CD4-positive, alpha-beta memory T cell (primary cell): ENCODE measurements around the gene FREY1. TPM values are rescaled to one million over a fixed set of nuclear protein-coding genes. Genes with fewer than 3 reads are reported as not detected.

Source experiments
- CTCF ChIA-PET: fragments of 350-600 bp; sonication (Branson Sonifier 250); formaldehyde crosslinking; loops from one replicate; lab custom pipeline; 2021; ENCODE audit warnings: inconsistent platforms; ENCODE audit not compliant: partially characterized antibody; lab: Charles Lee
- POLR2A ChIA-PET: fragments of 350-600 bp; sonication (Branson Sonifier 250); formaldehyde crosslinking; loops from one replicate; lab custom pipeline; 2021; ENCODE audit not compliant: partially characterized antibody; lab: Charles Lee
- DNase-seq, 5 donors: peaks; one replicate each; pipeline versions ENCODE4 v3.0.0 to v3.0.0-alpha.2; 2020 to 2022; ENCODE audit warnings: mixed read lengths in 1 of 5
- H3K27ac ChIP-seq: one replicate; pipeline ENCODE4 v1.7.0; 2013; ENCODE audit warnings: low read depth, low read length
- H3K27me3 ChIP-seq: 2 replicates; pipeline ENCODE4 v1.7.0; 2013; ENCODE audit warnings: mild to moderate bottlenecking, low read length, moderate library complexity; ENCODE audit not compliant: insufficient read depth
- H3K36me3 ChIP-seq: 2 replicates; pipeline ENCODE4 v1.7.0; 2013; ENCODE audit warnings: mild to moderate bottlenecking, low read length, moderate library complexity; ENCODE audit not compliant: insufficient read depth
- H3K4me1 ChIP-seq: 2 replicates; pipeline ENCODE4 v1.7.0; 2013; ENCODE audit warnings: mild to moderate bottlenecking, low read length, moderate library complexity; ENCODE audit not compliant: insufficient read depth
- H3K4me3 ChIP-seq, 2 donors: one replicate each; pipeline ENCODE4 v1.7.0; 2013; ENCODE audit warnings: low read length in 2 of 2, mild to moderate bottlenecking in 1 of 2
- H3K9me3 ChIP-seq, 2 donors: one replicate each; pipeline ENCODE4 v1.7.0; 2013; ENCODE audit warnings: low read length in 2 of 2, control low read depth in 1 of 2; ENCODE audit not compliant: control insufficient read depth in 1 of 2
- H3K27ac Mint-ChIP-seq, 7 donors: one replicate each; pipeline ENCODE4 v1.8.0; 2020 to 2021; ENCODE audit warnings: mixed read lengths in 7 of 7, mild to moderate bottlenecking in 6 of 7, inconsistent platforms in 3 of 7, moderate library complexity in 3 of 7
- H3K27me3 Mint-ChIP-seq, 2 donors: one replicate each; pipeline ENCODE4 v1.8.0; 2020 to 2021; ENCODE audit warnings: mixed read lengths in 2 of 2
- H3K36me3 Mint-ChIP-seq, 2 donors: one replicate each; pipeline ENCODE4 v1.8.0; 2020 to 2021; ENCODE audit warnings: mixed read lengths in 2 of 2, inconsistent platforms in 1 of 2, mild to moderate bottlenecking in 1 of 2
- H3K4me1 Mint-ChIP-seq, 4 donors: one replicate each; pipeline ENCODE4 v1.8.0; 2020 to 2021; ENCODE audit warnings: mixed read lengths in 4 of 4, mild to moderate bottlenecking in 1 of 4
- H3K4me3 Mint-ChIP-seq, 8 donors: one replicate each; pipeline ENCODE4 v1.8.0; 2020 to 2021; ENCODE audit warnings: mixed read lengths in 8 of 8, mild to moderate bottlenecking in 7 of 8, moderate library complexity in 6 of 8, inconsistent platforms in 3 of 8
- H3K9me3 Mint-ChIP-seq, 8 donors: one replicate each; pipeline ENCODE4 v1.8.0; 2020 to 2021; ENCODE audit warnings: mixed read lengths in 8 of 8, mild to moderate bottlenecking in 5 of 8, inconsistent platforms in 3 of 8, moderate library complexity in 1 of 8
- intact Hi-C: fragments of 100-400 bp; cut with micrococcal nuclease; formaldehyde crosslinking; loops from one replicate; pipeline ENCODE4 v1.15.1; 2023
- polyA plus RNA-seq, 2 donors: library from polyadenylated mRNA; unstranded; fragments of 300-500 nt; fragmentation: Illumina TruSeq; gene quantifications; one replicate each; pipeline ENCODE4 v1.2.3, GENCODE V29; 2021
- total RNA-seq, 2 experiments: library from RNA; stranded (reverse); gene quantifications; one replicate each; pipeline ENCODE4 v1.2.3, GENCODE V29; 2021

The FREY1 gene
- total and polyA plus RNA-seq, 4 experiments from 2014 or later: 4.5 to 4.8 TPM; not detected in 2

GRCh38 chr11:45924927-45925326 lies 17.9 kb upstream of the FREY1 start:
- Histone ChIP-seq H3K4me1 (peaks cover 36% of the 10 kb centered on the region), H3K36me3 (no peaks in the 10 kb centered on the region), H3K9me3 (no peaks in the 10 kb centered on the region), H3K27me3 (no peaks in the 10 kb centered on the region), H3K27ac (no peak overlapping the region), H3K4me3 (no peak overlapping the region)
- peaks cover 0 to 2% (median 0%) of the 10 kb centered on the region in 8 donors for H3K9me3 Mint-ChIP-seq
- peaks cover 0 to 1% of the 10 kb centered on the region in 2 donors for H3K27me3 Mint-ChIP-seq
- ChIA-PET POLR2A (no interaction called here), CTCF (no interaction called here)
- no peak for DNase-seq
- intact Hi-C loops: no loop called here
- H3K27ac Mint-ChIP-seq: peak overlapping the region in 3 of 7 donors; percentile 41 to 62 (median 49)
- H3K4me3 Mint-ChIP-seq: peak overlapping the region in 3 of 8 donors; percentile 21 to 80 (median 24)
- H3K4me1 Mint-ChIP-seq: peaks cover 17 to 54% (median 36%) of the 10 kb centered on the region in 4 donors
- peaks cover 0 to 2% of the 10 kb centered on the region in 2 donors for H3K36me3 Mint-ChIP-seq

- Mint-ChIP-seq H3K9me3 (peaks cover 0 to 2% (median 0%) of the 10 kb centered on the region in 8 donors), H3K4me3 (peak overlapping the region; percentile 60 to 80 (median 72)), H3K27ac (peak overlapping the region; percentile 5 to 95 (median 62)), H3K36me3 (peaks cover 0 to 2% of the 10 kb centered on the region in 2 donors), H3K27me3 (peaks cover 0 to 1% of the 10 kb centered on the region in 2 donors), H3K4me1 (peaks cover 16 to 54% (median 37%) of the 10 kb centered on the region in 4 donors)
- Histone ChIP-seq H3K36me3 (no peaks in the 10 kb centered on the region), H3K4me3 (no peak overlapping the region), H3K27me3 (no peaks in the 10 kb centered on the region), H3K4me1 (peaks cover 36% of the 10 kb centered on the region), H3K9me3 (no peaks in the 10 kb centered on the region), H3K27ac (no peak overlapping the region)
- intact Hi-C loops: no loop called here
- ChIA-PET POLR2A (interaction anchor here (0.6 to 1.3 kb wide), 4 partner anchors 15 to 102 kb away, joined by 3 read pairs; no protein-coding TSS in a partner anchor), CTCF (interaction anchor here (0.6 to 1.3 kb wide), 2 partner anchors 41 to 153 kb away, joined by 3 to 4 read pairs; no protein-coding TSS in a partner anchor)
- no peak for DNase-seq
Measured at GRCh38 chr11:45924036-45924915, 17.2 kb upstream of the FREY1 start.

GRCh38 chr11:45922425-45923082 lies 15.5 kb upstream of the FREY1 start, which contains the start of gene LARGE2:
LARGE2 (plus strand) TSS chr11:45922656; CDS start chr11:45922883, 227 bp downstream.
- peaks cover 0 to 1% of the 10 kb centered on the region in 2 donors for H3K27me3 Mint-ChIP-seq
- H3K27me3 ChIP-seq: no peaks in the 10 kb centered on the region
- H3K4me1 ChIP-seq: peaks cover 42% of the 10 kb centered on the region
- CTCF ChIA-PET: interaction anchor here (1.3 kb wide), 1 partner anchor 42 kb away, joined by 3 read pairs; no protein-coding TSS in a partner anchor
- POLR2A ChIA-PET: interaction anchor here (1.3 to 1.8 kb wide), 2 partner anchors 7 to 14 kb away, joined by 3 to 7 read pairs; no protein-coding TSS in a partner anchor
- H3K27ac ChIP-seq: no peak within 1 kb of the TSS
- peak within 1 kb of the TSS; percentile 79 to 95 (median 86) for H3K4me3 Mint-ChIP-seq
- no peaks in the 10 kb centered on the region for H3K36me3 ChIP-seq
- peak within 1 kb of the TSS in 6 of 7 donors; percentile 61 to 92 (median 82) for H3K27ac Mint-ChIP-seq
- peaks cover 22 to 58% (median 41%) of the 10 kb centered on the region in 4 donors for H3K4me1 Mint-ChIP-seq
- H3K9me3 Mint-ChIP-seq: peaks cover 0 to 5% (median 0%) of the 10 kb centered on the region in 8 donors
- H3K9me3 ChIP-seq: no peaks in the 10 kb centered on the region
- DNase-seq: peak in 4 of 5 donors; percentile 22 to 34 (median 28)
- intact Hi-C loops: no loop called here
- peaks cover 0 to 13% of the 10 kb centered on the region in 2 donors for H3K36me3 Mint-ChIP-seq
- peak within 1 kb of the TSS in 1 of 2 donors; percentile 43 for H3K4me3 ChIP-seq

- Histone ChIP-seq H3K36me3 (no peaks in the 10 kb centered on the region), H3K4me3 (peak overlapping the region in 1 of 2 donors; percentile 43), H3K27ac (no peak overlapping the region), H3K9me3 (no peaks in the 10 kb centered on the region), H3K4me1 (peaks cover 40% of the 10 kb centered on the region), H3K27me3 (no peaks in the 10 kb centered on the region)
- H3K9me3 Mint-ChIP-seq: peaks cover 0 to 2% (median 0%) of the 10 kb centered on the region in 8 donors
- H3K4me3 Mint-ChIP-seq: peak overlapping the region; percentile 58 to 95 (median 74)
- peaks cover 0 to 1% of the 10 kb centered on the region in 2 donors for H3K27me3 Mint-ChIP-seq
- peaks cover 0 to 15% of the 10 kb centered on the region in 2 donors for H3K36me3 Mint-ChIP-seq
- POLR2A ChIA-PET: interaction anchor here (1.8 kb wide), 1 partner anchor 8 kb away, joined by 7 read pairs; no protein-coding TSS in a partner anchor
- peaks cover 20 to 60% (median 40%) of the 10 kb centered on the region in 4 donors for H3K4me1 Mint-ChIP-seq
- peak overlapping the region in 6 of 7 donors; percentile 10 to 78 (median 62) for H3K27ac Mint-ChIP-seq
- intact Hi-C loops: no loop called here
- peak in 1 of 5 donors; percentile 14 for DNase-seq
- CTCF ChIA-PET: no interaction called here
Measured at GRCh38 chr11:45921561-45922424, 14.7 kb upstream of the FREY1 start.

GRCh38 chr11:45920531-45921477 lies 13.7 kb upstream of the FREY1 start:
- peaks cover 29 to 70% (median 47%) of the 10 kb centered on the region in 4 donors for H3K4me1 Mint-ChIP-seq
- intact Hi-C loops: no loop called here

More at GRCh38 chr11:45920531-45921477, 13.7 kb upstream of the FREY1 start:
- no peak overlapping the region for H3K4me3 ChIP-seq
- no peaks in the 10 kb centered on the region for H3K9me3 ChIP-seq
- no peaks in the 10 kb centered on the region for H3K36me3 ChIP-seq
- peak overlapping the region; percentile 38 to 95 (median 65) for H3K27ac Mint-ChIP-seq
- ChIA-PET POLR2A (interaction anchor here (1.8 to 4.8 kb wide), 2 partner anchors 8 to 9 kb away, joined by 7 to 77 read pairs; no protein-coding TSS in a partner anchor), CTCF (interaction anchor here (0.7 kb wide), 1 partner anchor 44 kb away, joined by 3 read pairs; no protein-coding TSS in a partner anchor)
- H3K36me3 Mint-ChIP-seq: peaks cover 0 to 21% of the 10 kb centered on the region in 2 donors
- H3K9me3 Mint-ChIP-seq: peaks cover 0 to 2% (median 0%) of the 10 kb centered on the region in 8 donors
- H3K27me3 Mint-ChIP-seq: peaks cover 0 to 1% of the 10 kb centered on the region in 2 donors
- H3K27me3 ChIP-seq: no peaks in the 10 kb centered on the region
- peaks cover 50% of the 10 kb centered on the region for H3K4me1 ChIP-seq
- peak overlapping the region; percentile 63 to 98 (median 83) for H3K4me3 Mint-ChIP-seq
- no peak overlapping the region for H3K27ac ChIP-seq
- DNase-seq: no peak
